OCI-LY1 (cell line): ENCODE results near the gene ASPSCR1.

ENCODE experiments used
- EZH2 ChIP-seq: fragments of 200-600 bp; sonication (generic), shearing (Covaris generic); IDR thresholded peaks from 2 replicates; pipeline ENCODE4 v1.8.0; 2017; ENCODE audit warnings: borderline replicate concordance, mixed run types, mild to moderate bottlenecking, antibody characterized with exemption, low read length, moderate library complexity, mixed read lengths
- TF ChIP-seq, protein P1 (sequence below): fragments of 200-600 bp; sonication (generic), shearing (Covaris generic); IDR thresholded peaks from 2 replicates; pipeline ENCODE4 v1.5.1; 2017; ENCODE audit warnings: mild to moderate bottlenecking, antibody characterized with exemption, low read length, moderate library complexity, mixed read lengths

DNA sequence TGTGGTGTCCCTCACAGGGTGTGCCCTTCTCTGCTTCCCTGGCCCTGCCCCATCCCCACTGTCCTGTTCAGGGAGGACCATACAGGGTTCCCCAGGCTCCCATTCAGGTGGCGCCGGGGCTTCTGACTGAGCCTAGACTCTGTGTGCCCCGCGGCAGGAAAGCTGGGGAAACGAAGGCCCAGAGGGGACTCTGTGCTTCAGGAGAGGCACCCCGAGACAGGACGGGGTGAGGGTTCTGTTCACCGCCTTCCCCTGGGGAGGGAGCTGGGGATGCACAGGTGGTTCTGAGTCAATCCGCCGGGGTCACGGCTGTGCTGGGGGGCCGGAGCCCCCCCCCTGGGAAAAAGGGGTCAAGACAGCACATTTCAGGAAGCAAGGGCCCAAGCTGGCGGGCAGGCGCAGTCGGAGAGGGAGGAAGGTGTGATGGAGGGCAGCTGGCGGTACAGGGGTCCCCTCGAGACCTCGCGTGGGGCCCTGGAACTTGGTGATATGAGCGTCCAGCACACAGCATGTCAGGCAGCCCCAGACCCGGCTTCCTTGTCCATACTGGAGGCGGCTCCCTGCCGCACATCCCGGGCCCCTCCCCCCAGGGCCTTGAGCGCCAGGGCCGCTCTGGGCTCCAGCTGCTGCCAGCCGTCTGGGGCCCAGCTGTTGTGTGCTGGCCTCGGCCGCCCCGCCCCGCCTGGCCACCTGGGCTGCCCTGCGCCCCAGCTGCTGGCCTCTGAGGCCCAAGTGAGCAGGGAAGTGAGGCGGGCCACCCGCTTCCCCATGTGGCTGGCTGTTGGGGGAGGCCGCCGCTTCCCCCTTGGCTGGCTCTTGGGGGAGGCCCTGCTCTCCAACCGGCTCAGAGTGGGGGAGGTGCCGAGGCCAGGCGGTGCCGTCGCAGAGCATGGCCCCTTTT is 10.8 kb upstream of the ASPSCR1 start:
- TF ChIP-seq, protein P1, sequence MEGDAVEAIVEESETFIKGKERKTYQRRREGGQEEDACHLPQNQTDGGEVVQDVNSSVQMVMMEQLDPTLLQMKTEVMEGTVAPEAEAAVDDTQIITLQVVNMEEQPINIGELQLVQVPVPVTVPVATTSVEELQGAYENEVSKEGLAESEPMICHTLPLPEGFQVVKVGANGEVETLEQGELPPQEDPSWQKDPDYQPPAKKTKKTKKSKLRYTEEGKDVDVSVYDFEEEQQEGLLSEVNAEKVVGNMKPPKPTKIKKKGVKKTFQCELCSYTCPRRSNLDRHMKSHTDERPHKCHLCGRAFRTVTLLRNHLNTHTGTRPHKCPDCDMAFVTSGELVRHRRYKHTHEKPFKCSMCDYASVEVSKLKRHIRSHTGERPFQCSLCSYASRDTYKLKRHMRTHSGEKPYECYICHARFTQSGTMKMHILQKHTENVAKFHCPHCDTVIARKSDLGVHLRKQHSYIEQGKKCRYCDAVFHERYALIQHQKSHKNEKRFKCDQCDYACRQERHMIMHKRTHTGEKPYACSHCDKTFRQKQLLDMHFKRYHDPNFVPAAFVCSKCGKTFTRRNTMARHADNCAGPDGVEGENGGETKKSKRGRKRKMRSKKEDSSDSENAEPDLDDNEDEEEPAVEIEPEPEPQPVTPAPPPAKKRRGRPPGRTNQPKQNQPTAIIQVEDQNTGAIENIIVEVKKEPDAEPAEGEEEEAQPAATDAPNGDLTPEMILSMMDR: no peak
- TF ChIP-seq EZH2: no peak
